CD4-positive, CD25-positive, alpha-beta regulatory T cell (primary cell): ENCODE measurements around the gene CHPF. TPM values are rescaled to one million over a fixed set of nuclear protein-coding genes. Genes with fewer than 3 reads are reported as not detected.
A peak's percentile ranks its signal among the peaks of the same experiment; 100 is the strongest.

Experiments used
- ATAC-seq, 2 donors: fragments of 150-1000 bp; cut with Tn5 transposase; one replicate each; pipeline ENCODE4 v1.10.0; 2021; ENCODE audit warnings: low read depth in 2 of 2, moderate number of reproducible peaks in 2 of 2, moderate library complexity in 1 of 2
- DNase-seq, 3 donors: peaks; one replicate each; pipeline versions ENCODE4 v3.0.0 to v3.0.0-alpha.2; 2012 to 2022; ENCODE audit warnings: mixed read lengths in 1 of 3
- H3K27ac ChIP-seq: one replicate; pipeline ENCODE4 v1.7.0; 2013; ENCODE audit warnings: mild to moderate bottlenecking, low read length; ENCODE audit not compliant: insufficient read depth, poor library complexity, severe bottlenecking
- H3K27me3 ChIP-seq: one replicate; pipeline ENCODE4 v1.7.0; 2013; ENCODE audit warnings: low read length; ENCODE audit not compliant: control insufficient read depth, insufficient read depth
- H3K36me3 ChIP-seq: one replicate; pipeline ENCODE4 v1.7.0; 2013; ENCODE audit warnings: mild to moderate bottlenecking, low read length, moderate library complexity; ENCODE audit not compliant: control insufficient read depth, insufficient read depth
- H3K4me1 ChIP-seq: 2 replicates; pipeline ENCODE4 v1.7.0; 2013; ENCODE audit warnings: mild to moderate bottlenecking, low read length; ENCODE audit not compliant: insufficient read depth, control insufficient read depth, poor library complexity, severe bottlenecking
- H3K4me3 ChIP-seq: one replicate; pipeline ENCODE4 v1.7.0; 2013; ENCODE audit warnings: low read depth, mild to moderate bottlenecking, low read length, moderate library complexity
- H3K9me3 ChIP-seq, 2 experiments: 1 replicate in 1 of 2; 2 replicates in 1 of 2; pipeline ENCODE4 v1.7.0; 2013; ENCODE audit warnings: low read length in 2 of 2, mild to moderate bottlenecking in 1 of 2, moderate library complexity in 1 of 2; ENCODE audit not compliant: control insufficient read depth in 2 of 2
- H3K27ac Mint-ChIP-seq, 3 donors: one replicate each; pipeline ENCODE4 v1.8.0; 2020 to 2022; ENCODE audit warnings: mild to moderate bottlenecking in 3 of 3, mixed read lengths in 3 of 3, moderate library complexity in 2 of 3
- H3K27me3 Mint-ChIP-seq: one replicate; pipeline ENCODE4 v1.8.0; 2022; ENCODE audit warnings: mild to moderate bottlenecking, mixed read lengths
- H3K36me3 Mint-ChIP-seq: one replicate; pipeline ENCODE4 v1.8.0; 2020; ENCODE audit warnings: mixed read lengths
- H3K4me1 Mint-ChIP-seq, 4 donors: one replicate each; pipeline ENCODE4 v1.8.0; 2020 to 2022; ENCODE audit warnings: mixed read lengths in 4 of 4, mild to moderate bottlenecking in 1 of 4
- H3K4me3 Mint-ChIP-seq, 4 donors: one replicate each; pipeline ENCODE4 v1.8.0; 2020 to 2022; ENCODE audit warnings: mild to moderate bottlenecking in 4 of 4, mixed read lengths in 4 of 4, moderate library complexity in 3 of 4
- H3K9me3 Mint-ChIP-seq, 7 donors: one replicate each; pipeline ENCODE4 v1.8.0; 2020 to 2022; ENCODE audit warnings: mixed read lengths in 7 of 7, mild to moderate bottlenecking in 3 of 7, moderate library complexity in 2 of 7
- polyA plus RNA-seq, 4 donors: library from polyadenylated mRNA; unstranded; fragments of 300-500 nt; fragmentation: Illumina TruSeq; gene quantifications; one replicate each; pipeline ENCODE4 v1.2.3, GENCODE V29; 2021
- total RNA-seq: library from RNA; stranded (reverse); gene quantifications from one replicate; pipeline ENCODE4 v1.2.3, GENCODE V29; 2022

The CHPF gene
- total and polyA plus RNA-seq, 5 donors from 2014 or later: 3.0 to 6.6 (median 4.5) TPM

GRCh38 chr2:219523031-219523671, 20.5 kb downstream of the CHPF start:
- ATAC-seq (no peak), DNase-seq (no peak)
- no peaks in the 10 kb centered on the region for H3K36me3 ChIP-seq
- no peak overlapping the region for H3K27ac ChIP-seq
- peaks cover 73% of the 10 kb centered on the region for H3K27me3 Mint-ChIP-seq
- H3K27ac Mint-ChIP-seq: no peak overlapping the region
- H3K4me3 Mint-ChIP-seq: peak overlapping the region in 1 of 4 donors; percentile 20
- H3K4me1 ChIP-seq: peaks cover 5% of the 10 kb centered on the region
- H3K4me3 ChIP-seq: no peak overlapping the region
- peaks cover 28% of the 10 kb centered on the region for H3K27me3 ChIP-seq
- H3K4me1 Mint-ChIP-seq: peaks cover 0 to 17% (median 4%) of the 10 kb centered on the region in 4 donors
- H3K9me3 Mint-ChIP-seq: peaks cover 0 to 2% (median 0%) of the 10 kb centered on the region in 7 donors
- no peaks in the 10 kb centered on the region for H3K9me3 ChIP-seq
- no peaks in the 10 kb centered on the region for H3K36me3 Mint-ChIP-seq

GRCh38 chr2:219522111-219523030, 21.2 kb downstream of the CHPF start:
- peak overlapping the region in 1 of 4 donors; percentile 30 for H3K4me3 Mint-ChIP-seq
- Histone ChIP-seq H3K4me1 (peaks cover 5% of the 10 kb centered on the region), H3K9me3 (no peaks in the 10 kb centered on the region), H3K27ac (no peak overlapping the region), H3K4me3 (no peak overlapping the region), H3K36me3 (no peaks in the 10 kb centered on the region), H3K27me3 (peaks cover 23% of the 10 kb centered on the region)
- ATAC-seq (no peak), DNase-seq (no peak)
- H3K27me3 Mint-ChIP-seq: peaks cover 73% of the 10 kb centered on the region
- H3K27ac Mint-ChIP-seq: no peak overlapping the region
- no peaks in the 10 kb centered on the region for H3K36me3 Mint-ChIP-seq
- peaks cover 0 to 2% (median 0%) of the 10 kb centered on the region in 7 donors for H3K9me3 Mint-ChIP-seq
- H3K4me1 Mint-ChIP-seq: peaks cover 0 to 17% (median 4%) of the 10 kb centered on the region in 4 donors

GRCh38 chr2:219521066-219521880, 22.3 kb downstream of the CHPF start:
- Histone ChIP-seq H3K4me3 (no peak overlapping the region), H3K4me1 (peaks cover 5% of the 10 kb centered on the region), H3K27ac (no peak overlapping the region), H3K9me3 (no peaks in the 10 kb centered on the region), H3K27me3 (peaks cover 23% of the 10 kb centered on the region), H3K36me3 (no peaks in the 10 kb centered on the region)
- Mint-ChIP-seq H3K27ac (no peak overlapping the region), H3K9me3 (peaks cover 0 to 2% (median 0%) of the 10 kb centered on the region in 7 donors), H3K4me3 (no peak overlapping the region), H3K27me3 (peaks cover 69% of the 10 kb centered on the region), H3K36me3 (no peaks in the 10 kb centered on the region), H3K4me1 (peaks cover 0 to 18% (median 4%) of the 10 kb centered on the region in 4 donors)
- DNase-seq (no peak), ATAC-seq (no peak)

- ATAC-seq: no peak
- peaks cover 5% of the 10 kb centered on the region for H3K4me1 ChIP-seq
Observed at GRCh38 chr2:219520079-219520478, 23.5 kb downstream of the CHPF start.

GRCh38 chr2:219519526-219519916, 24.1 kb downstream of the CHPF start:
- H3K36me3 Mint-ChIP-seq: no peaks in the 10 kb centered on the region
- Histone ChIP-seq H3K4me3 (no peak overlapping the region), H3K36me3 (no peaks in the 10 kb centered on the region), H3K9me3 (no peaks in the 10 kb centered on the region), H3K27ac (no peak overlapping the region), H3K4me1 (peaks cover 5% of the 10 kb centered on the region), H3K27me3 (peaks cover 14% of the 10 kb centered on the region)
- H3K9me3 Mint-ChIP-seq: peaks cover 0 to 1% (median 0%) of the 10 kb centered on the region in 7 donors
- H3K27me3 Mint-ChIP-seq: peaks cover 66% of the 10 kb centered on the region
- DNase-seq (no peak), ATAC-seq (no peak)
- H3K27ac Mint-ChIP-seq: no peak overlapping the region
- H3K4me3 Mint-ChIP-seq: no peak overlapping the region
- H3K4me1 Mint-ChIP-seq: peaks cover 0 to 24% (median 4%) of the 10 kb centered on the region in 4 donors

More at GRCh38 chr2:219520079-219520478, 23.5 kb downstream of the CHPF start:
- H3K4me3 ChIP-seq: no peak overlapping the region
- H3K27me3 ChIP-seq: peaks cover 20% of the 10 kb centered on the region
- H3K9me3 ChIP-seq: no peaks in the 10 kb centered on the region
- Mint-ChIP-seq H3K4me1 (peaks cover 0 to 22% (median 4%) of the 10 kb centered on the region in 4 donors), H3K9me3 (peaks cover 0 to 1% (median 0%) of the 10 kb centered on the region in 7 donors), H3K27me3 (peaks cover 72% of the 10 kb centered on the region), H3K4me3 (no peak overlapping the region), H3K36me3 (no peaks in the 10 kb centered on the region), H3K27ac (no peak overlapping the region)
- no peak overlapping the region for H3K27ac ChIP-seq
- H3K36me3 ChIP-seq: no peaks in the 10 kb centered on the region
- no peak for DNase-seq

GRCh38 chr2:219517954-219518778, 25.4 kb downstream of the CHPF start:
- Mint-ChIP-seq H3K27ac (peak overlapping the region in 1 of 3 donors; percentile 7), H3K4me1 (peaks cover 0 to 28% (median 8%) of the 10 kb centered on the region in 4 donors), H3K36me3 (no peaks in the 10 kb centered on the region), H3K4me3 (no peak overlapping the region), H3K27me3 (peaks cover 66% of the 10 kb centered on the region), H3K9me3 (peaks cover 0 to 1% (median 0%) of the 10 kb centered on the region in 7 donors)
- no peaks in the 10 kb centered on the region for H3K9me3 ChIP-seq
- peaks cover 10% of the 10 kb centered on the region for H3K4me1 ChIP-seq
- ATAC-seq (no peak), DNase-seq (no peak)
- no peaks in the 10 kb centered on the region for H3K36me3 ChIP-seq
- H3K4me3 ChIP-seq: no peak overlapping the region
- no peak overlapping the region for H3K27ac ChIP-seq
- peaks cover 4% of the 10 kb centered on the region for H3K27me3 ChIP-seq
